H9 (cell line): Measurements from ENCODE around the gene SYNPO. TPM values are rescaled to one million over a fixed set of nuclear protein-coding genes. Genes with fewer than 3 reads are reported as not detected.

Experiments
- DNase-seq: peaks from one replicate; pipeline ENCODE4 v3.0.0-alpha.2; 2017
- H2AFZ ChIP-seq: one replicate; pipeline ENCODE4 v1.6.1; 2013; ENCODE audit warnings: mild to moderate bottlenecking, low read length, control low read depth, moderate library complexity
- H2AK5ac ChIP-seq: 2 replicates; pipeline ENCODE4 v1.6.1; 2013; ENCODE audit warnings: low read length, control low read depth, mixed read lengths; ENCODE audit not compliant: insufficient read length
- H2BK120ac ChIP-seq: one replicate; pipeline ENCODE4 v1.6.1; 2013; ENCODE audit warnings: low read depth, mild to moderate bottlenecking, low read length, control low read depth, inconsistent platforms; ENCODE audit not compliant: poor library complexity, severe bottlenecking
- H2BK12ac ChIP-seq: 2 replicates; pipeline ENCODE4 v1.6.1; 2013; ENCODE audit warnings: low read length, control low read depth, mixed read lengths, low read depth; ENCODE audit not compliant: insufficient read length
- H2BK15ac ChIP-seq: 2 replicates; pipeline ENCODE4 v1.6.1; 2013; ENCODE audit warnings: low read depth, low read length, control low read depth
- H2BK20ac ChIP-seq: one replicate; pipeline ENCODE4 v1.6.1; 2013; ENCODE audit warnings: low read depth, mild to moderate bottlenecking, low read length, control low read depth, inconsistent platforms; ENCODE audit not compliant: poor library complexity, severe bottlenecking
- H2BK5ac ChIP-seq: 2 replicates; pipeline ENCODE4 v1.6.1; 2013; ENCODE audit warnings: low read length, control low read depth, mixed read lengths; ENCODE audit not compliant: insufficient read length
- H3K14ac ChIP-seq: 2 replicates; pipeline ENCODE4 v1.6.1; 2013; ENCODE audit warnings: low read length, control low read depth; ENCODE audit not compliant: insufficient read depth
- H3K18ac ChIP-seq: 2 replicates; pipeline ENCODE4 v1.6.1; 2013; ENCODE audit warnings: low read depth, mild to moderate bottlenecking, mixed read lengths, low read length, control low read depth; ENCODE audit not compliant: insufficient read length
- H3K23ac ChIP-seq: 2 replicates; pipeline ENCODE4 v1.6.1; 2013; ENCODE audit warnings: low read length, control low read depth, mixed read lengths, low read depth; ENCODE audit not compliant: insufficient read length
- H3K23me2 ChIP-seq: 2 replicates; pipeline ENCODE4 v1.6.1; 2013; ENCODE audit warnings: low read depth, mild to moderate bottlenecking, mixed read lengths, low read length, control low read depth; ENCODE audit not compliant: insufficient read length, poor library complexity, severe bottlenecking
- H3K27ac ChIP-seq: 2 replicates; pipeline ENCODE4 v1.5.1; 2013; ENCODE audit warnings: low read length, control low read depth, mixed read lengths, low read depth; ENCODE audit not compliant: insufficient read length
- H3K27me3 ChIP-seq: 2 replicates; pipeline ENCODE4 v1.6.1; 2013; ENCODE audit warnings: low read length, control low read depth, inconsistent platforms; ENCODE audit not compliant: insufficient read depth
- H3K4ac ChIP-seq: 2 replicates; pipeline ENCODE4 v1.6.1; 2013; ENCODE audit warnings: low read depth, mild to moderate bottlenecking, control low read depth, inconsistent platforms, low read length, moderate library complexity
- H3K4me1 ChIP-seq: 2 replicates; pipeline ENCODE4 v1.6.1; 2013; ENCODE audit warnings: low read length, control low read depth, inconsistent platforms; ENCODE audit not compliant: insufficient read depth
- H3K4me2 ChIP-seq: 2 replicates; pipeline ENCODE4 v1.6.1; 2013; ENCODE audit warnings: low read length, control low read depth, mixed read lengths; ENCODE audit not compliant: insufficient read length, insufficient read depth
- H3K56ac ChIP-seq: 2 replicates; pipeline ENCODE4 v1.6.1; 2013; ENCODE audit warnings: low read depth, mild to moderate bottlenecking, mixed read lengths, low read length, control low read depth; ENCODE audit not compliant: insufficient read length
- H3K79me1 ChIP-seq: 2 replicates; pipeline ENCODE4 v1.6.1; 2013; ENCODE audit warnings: low read depth, mild to moderate bottlenecking, moderate library complexity, low read length, control low read depth, inconsistent platforms; ENCODE audit not compliant: insufficient read depth, poor library complexity, severe bottlenecking
- H3K79me2 ChIP-seq: 2 replicates; pipeline ENCODE4 v1.6.1; 2013; ENCODE audit warnings: low read length, control low read depth, inconsistent platforms; ENCODE audit not compliant: insufficient read depth
- H3K9ac ChIP-seq: 2 replicates; pipeline ENCODE4 v1.6.1; 2013; ENCODE audit warnings: low read length, control low read depth, mixed read lengths; ENCODE audit not compliant: insufficient read length; ENCODE audit errors: extremely low read depth
- H3K9me3 ChIP-seq: one replicate; pipeline ENCODE4 v1.6.1; 2013; ENCODE audit warnings: low read depth, low read length, inconsistent platforms; ENCODE audit not compliant: control insufficient read depth
- H3T11ph ChIP-seq: one replicate; pipeline ENCODE4 v1.6.1; 2013; ENCODE audit warnings: mild to moderate bottlenecking, low read length, control low read depth, inconsistent platforms
- H4K20me1 ChIP-seq: one replicate; pipeline ENCODE4 v1.6.1; 2013; ENCODE audit not compliant: control insufficient read depth, insufficient read length, insufficient read depth
- H4K5ac ChIP-seq: 2 replicates; pipeline ENCODE4 v1.6.1; 2013; ENCODE audit warnings: low read depth, mild to moderate bottlenecking, mixed read lengths, low read length, control low read depth; ENCODE audit not compliant: insufficient read length
- H4K8ac ChIP-seq: replicated peaks from 2 replicates; pipeline ENCODE4 v1.6.1; 2013; ENCODE audit warnings: low read length, control low read depth, mixed read lengths, low read depth; ENCODE audit not compliant: insufficient read length
- H4K91ac ChIP-seq: 2 replicates; pipeline ENCODE4 v1.6.1; 2013; ENCODE audit warnings: low read depth, mild to moderate bottlenecking, moderate library complexity, mixed read lengths, low read length, control low read depth; ENCODE audit not compliant: insufficient read length
- H3K27ac Mint-ChIP-seq, 3 experiments: 2 replicates in 2 of 3; 3 replicates in 1 of 3; pipeline ENCODE4 v1.8.0; 2020 to 2021; ENCODE audit warnings: mixed read lengths in 3 of 3, mild to moderate bottlenecking in 1 of 3, moderate library complexity in 1 of 3
- H3K27me3 Mint-ChIP-seq: 2 replicates; pipeline ENCODE4 v1.8.0; 2021; ENCODE audit warnings: low read depth, mild to moderate bottlenecking, moderate library complexity, mixed read lengths
- H3K36me3 Mint-ChIP-seq, 3 experiments: 2 replicates in 2 of 3; 3 replicates in 1 of 3; pipeline ENCODE4 v1.8.0; 2020 to 2021; ENCODE audit warnings: low read depth in 3 of 3, mixed read lengths in 3 of 3; ENCODE audit not compliant: insufficient read depth in 1 of 3
- H3K4me1 Mint-ChIP-seq, 2 experiments: 2 replicates each; pipeline ENCODE4 v1.8.0; 2020; ENCODE audit warnings: mixed read lengths in 2 of 2
- H3K4me3 Mint-ChIP-seq, 2 experiments: 2 replicates in 1 of 2; 3 replicates in 1 of 2; pipeline ENCODE4 v1.8.0; 2020 to 2021; ENCODE audit warnings: mild to moderate bottlenecking in 2 of 2, mixed read lengths in 2 of 2, moderate library complexity in 1 of 2
- H3K9me3 Mint-ChIP-seq, 2 experiments: 2 replicates in 1 of 2; 3 replicates in 1 of 2; pipeline ENCODE4 v1.8.0; 2020; ENCODE audit warnings: mild to moderate bottlenecking in 2 of 2, mixed read lengths in 2 of 2, moderate library complexity in 1 of 2
- WGBS: extraction: QIAGEN DNeasy Blood & Tissue Kit; methylation state at CpG from one replicate; pipeline ENCODE4 v1.1.7; 2013; ENCODE audit warnings: missing lambda C conversion rate, low lambda C conversion rate, mixed read lengths; ENCODE audit not compliant: insufficient read length; ENCODE audit errors: extremely low coverage; 5-methylcytosine and 5-hydroxymethylcytosine counted together
- total RNA-seq: library from RNA; stranded (reverse); gene quantifications from 2 replicates; pipeline ENCODE4 v1.2.1, GENCODE V29; 2021
- TF ChIP-seq, protein P1 (sequence below): fragments of 200-600 bp; sonication (generic); conservative IDR thresholded peaks from 3 replicates; pipeline ENCODE4 v1.8.0; 2021; ENCODE audit warnings: antibody characterized with exemption, mild to moderate bottlenecking

Gene SYNPO
- total RNA-seq, 1 experiment from 2014 or later, result 1.7 TPM

DNA sequence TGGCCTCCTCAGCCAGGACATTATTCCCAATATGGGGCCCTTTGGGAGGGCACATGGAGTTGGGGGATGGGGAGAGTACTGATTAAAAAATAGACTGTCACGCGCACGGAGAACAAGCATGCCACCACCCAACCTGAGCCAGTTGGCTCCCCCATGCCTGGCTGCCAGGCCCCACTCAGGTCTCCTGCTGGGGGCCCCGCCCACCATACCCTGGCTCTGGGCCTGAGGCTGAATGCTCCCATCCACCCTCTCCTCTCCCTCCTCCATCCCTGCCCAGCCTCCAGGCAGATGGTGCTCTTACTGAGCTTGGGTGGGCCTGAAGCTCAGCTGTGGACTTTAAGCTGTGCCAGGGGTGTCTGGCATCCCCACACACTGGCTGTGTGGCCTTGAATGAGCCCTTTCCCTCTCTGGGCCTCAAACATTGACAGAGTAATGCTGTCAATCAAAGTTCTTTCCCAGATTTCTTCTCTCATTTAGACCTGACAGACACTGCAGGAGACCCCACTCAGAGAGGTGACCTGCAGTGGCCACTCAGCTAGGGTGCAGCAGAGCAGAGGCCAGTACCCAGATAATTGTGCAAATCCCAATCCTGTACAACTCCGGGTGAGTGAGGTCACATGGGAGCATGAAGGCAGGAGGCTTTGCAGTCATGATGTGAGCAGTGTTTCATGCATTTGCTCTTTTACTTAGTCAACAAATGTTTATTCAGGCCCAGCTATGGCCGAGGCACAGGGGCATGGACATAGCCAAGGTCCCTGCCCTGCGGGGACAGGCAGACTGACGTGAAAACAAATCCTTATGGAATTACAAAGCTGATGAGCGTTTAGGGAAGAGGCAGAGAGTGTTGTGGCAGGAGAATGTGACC lies 9.8 kb upstream of the SYNPO start:
- H3K4me1 ChIP-seq, result no peaks in the 10 kb centered on the region
- Mint-ChIP-seq H3K4me1 (peaks cover 0 to 20% of the 10 kb centered on the region in 2 experiments; a peak in 3 of 4 replicates), H3K27ac (peak overlapping the region in 1 of 3 experiments; percentile 6; a peak in 4 of 7 replicates), H3K27me3 (peaks cover 12% of the 10 kb centered on the region), H3K9me3 (peaks cover 0 to 2% of the 10 kb centered on the region in 2 experiments; a peak in 2 of 5 replicates), H3K4me3 (no peak overlapping the region), H3K36me3 (no peaks in the 10 kb centered on the region)
- H3K4me2 ChIP-seq, result no peak overlapping the region
- H3K14ac ChIP-seq, result no peak overlapping the region
- H2BK20ac ChIP-seq, result no peak overlapping the region
- H2BK120ac ChIP-seq, result no peak overlapping the region
- no peak overlapping the region for H2AFZ ChIP-seq
- no peaks in the 10 kb centered on the region for H3K9me3 ChIP-seq
- TF ChIP-seq, protein P1, sequence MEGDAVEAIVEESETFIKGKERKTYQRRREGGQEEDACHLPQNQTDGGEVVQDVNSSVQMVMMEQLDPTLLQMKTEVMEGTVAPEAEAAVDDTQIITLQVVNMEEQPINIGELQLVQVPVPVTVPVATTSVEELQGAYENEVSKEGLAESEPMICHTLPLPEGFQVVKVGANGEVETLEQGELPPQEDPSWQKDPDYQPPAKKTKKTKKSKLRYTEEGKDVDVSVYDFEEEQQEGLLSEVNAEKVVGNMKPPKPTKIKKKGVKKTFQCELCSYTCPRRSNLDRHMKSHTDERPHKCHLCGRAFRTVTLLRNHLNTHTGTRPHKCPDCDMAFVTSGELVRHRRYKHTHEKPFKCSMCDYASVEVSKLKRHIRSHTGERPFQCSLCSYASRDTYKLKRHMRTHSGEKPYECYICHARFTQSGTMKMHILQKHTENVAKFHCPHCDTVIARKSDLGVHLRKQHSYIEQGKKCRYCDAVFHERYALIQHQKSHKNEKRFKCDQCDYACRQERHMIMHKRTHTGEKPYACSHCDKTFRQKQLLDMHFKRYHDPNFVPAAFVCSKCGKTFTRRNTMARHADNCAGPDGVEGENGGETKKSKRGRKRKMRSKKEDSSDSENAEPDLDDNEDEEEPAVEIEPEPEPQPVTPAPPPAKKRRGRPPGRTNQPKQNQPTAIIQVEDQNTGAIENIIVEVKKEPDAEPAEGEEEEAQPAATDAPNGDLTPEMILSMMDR, result no peak
- no peak overlapping the region for H2BK5ac ChIP-seq
- no peak overlapping the region for H2AK5ac ChIP-seq
- H4K8ac ChIP-seq, result no peak overlapping the region
- no peak overlapping the region for H2BK12ac ChIP-seq
- no peaks in the 10 kb centered on the region for H3K27me3 ChIP-seq
- no peaks in the 10 kb centered on the region for H3K79me2 ChIP-seq
- no peak overlapping the region for H2BK15ac ChIP-seq
- H3K18ac ChIP-seq, result no peak overlapping the region
- H3K23ac ChIP-seq, result no peak overlapping the region
- no peaks in the 10 kb centered on the region for H4K20me1 ChIP-seq
- no peak overlapping the region for H3K56ac ChIP-seq
- no peaks in the 10 kb centered on the region for H3K79me1 ChIP-seq
- no peaks in the 10 kb centered on the region for H3K23me2 ChIP-seq
- H3K9ac ChIP-seq, result no peak overlapping the region
- H3T11ph ChIP-seq, result no peak overlapping the region
- no peak overlapping the region for H3K4ac ChIP-seq
- H3K27ac ChIP-seq, result no peak overlapping the region
- no peak for DNase-seq
- no peak overlapping the region for H4K91ac ChIP-seq
- no CpG with 5 or more reads among the region's 9 CpGs for WGBS
- H4K5ac ChIP-seq, result no peak overlapping the region
